ENCODE measurements around the gene TIMELESS.

DNA sequence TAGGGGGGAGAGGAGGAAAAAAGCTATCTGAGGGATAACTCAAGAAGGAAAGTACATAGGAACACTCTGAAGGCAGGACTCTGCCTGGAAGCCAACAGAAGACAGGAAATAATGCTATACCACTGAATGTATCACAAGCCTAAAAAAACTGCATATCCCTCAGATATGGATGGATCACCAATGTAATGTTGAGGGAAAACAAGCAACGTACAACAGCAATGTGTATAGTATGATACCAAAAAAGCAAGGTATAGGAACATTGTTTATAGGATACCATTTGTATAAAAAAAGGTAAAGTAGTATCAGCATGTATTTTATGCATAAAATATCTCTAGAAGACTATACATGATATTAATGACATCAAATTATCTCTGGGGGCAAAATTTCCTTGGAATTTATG lies 35.3 kb upstream of the TIMELESS start:
- TF ChIP-seq, protein P1, sequence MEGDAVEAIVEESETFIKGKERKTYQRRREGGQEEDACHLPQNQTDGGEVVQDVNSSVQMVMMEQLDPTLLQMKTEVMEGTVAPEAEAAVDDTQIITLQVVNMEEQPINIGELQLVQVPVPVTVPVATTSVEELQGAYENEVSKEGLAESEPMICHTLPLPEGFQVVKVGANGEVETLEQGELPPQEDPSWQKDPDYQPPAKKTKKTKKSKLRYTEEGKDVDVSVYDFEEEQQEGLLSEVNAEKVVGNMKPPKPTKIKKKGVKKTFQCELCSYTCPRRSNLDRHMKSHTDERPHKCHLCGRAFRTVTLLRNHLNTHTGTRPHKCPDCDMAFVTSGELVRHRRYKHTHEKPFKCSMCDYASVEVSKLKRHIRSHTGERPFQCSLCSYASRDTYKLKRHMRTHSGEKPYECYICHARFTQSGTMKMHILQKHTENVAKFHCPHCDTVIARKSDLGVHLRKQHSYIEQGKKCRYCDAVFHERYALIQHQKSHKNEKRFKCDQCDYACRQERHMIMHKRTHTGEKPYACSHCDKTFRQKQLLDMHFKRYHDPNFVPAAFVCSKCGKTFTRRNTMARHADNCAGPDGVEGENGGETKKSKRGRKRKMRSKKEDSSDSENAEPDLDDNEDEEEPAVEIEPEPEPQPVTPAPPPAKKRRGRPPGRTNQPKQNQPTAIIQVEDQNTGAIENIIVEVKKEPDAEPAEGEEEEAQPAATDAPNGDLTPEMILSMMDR (conservative IDR thresholded peaks at IDR 0.05; ENCODE audit: low read depth in 2 of 2): no peak
- TF ChIP-seq POLR2AphosphoS5 (IDR thresholded peaks at IDR 0.05; ENCODE audit: low read depth) (no peak), NANOG (IDR thresholded peaks at IDR 0.05; ENCODE audit: borderline replicate concordance) (no peak)
- TF ChIP-seq, protein P2, sequence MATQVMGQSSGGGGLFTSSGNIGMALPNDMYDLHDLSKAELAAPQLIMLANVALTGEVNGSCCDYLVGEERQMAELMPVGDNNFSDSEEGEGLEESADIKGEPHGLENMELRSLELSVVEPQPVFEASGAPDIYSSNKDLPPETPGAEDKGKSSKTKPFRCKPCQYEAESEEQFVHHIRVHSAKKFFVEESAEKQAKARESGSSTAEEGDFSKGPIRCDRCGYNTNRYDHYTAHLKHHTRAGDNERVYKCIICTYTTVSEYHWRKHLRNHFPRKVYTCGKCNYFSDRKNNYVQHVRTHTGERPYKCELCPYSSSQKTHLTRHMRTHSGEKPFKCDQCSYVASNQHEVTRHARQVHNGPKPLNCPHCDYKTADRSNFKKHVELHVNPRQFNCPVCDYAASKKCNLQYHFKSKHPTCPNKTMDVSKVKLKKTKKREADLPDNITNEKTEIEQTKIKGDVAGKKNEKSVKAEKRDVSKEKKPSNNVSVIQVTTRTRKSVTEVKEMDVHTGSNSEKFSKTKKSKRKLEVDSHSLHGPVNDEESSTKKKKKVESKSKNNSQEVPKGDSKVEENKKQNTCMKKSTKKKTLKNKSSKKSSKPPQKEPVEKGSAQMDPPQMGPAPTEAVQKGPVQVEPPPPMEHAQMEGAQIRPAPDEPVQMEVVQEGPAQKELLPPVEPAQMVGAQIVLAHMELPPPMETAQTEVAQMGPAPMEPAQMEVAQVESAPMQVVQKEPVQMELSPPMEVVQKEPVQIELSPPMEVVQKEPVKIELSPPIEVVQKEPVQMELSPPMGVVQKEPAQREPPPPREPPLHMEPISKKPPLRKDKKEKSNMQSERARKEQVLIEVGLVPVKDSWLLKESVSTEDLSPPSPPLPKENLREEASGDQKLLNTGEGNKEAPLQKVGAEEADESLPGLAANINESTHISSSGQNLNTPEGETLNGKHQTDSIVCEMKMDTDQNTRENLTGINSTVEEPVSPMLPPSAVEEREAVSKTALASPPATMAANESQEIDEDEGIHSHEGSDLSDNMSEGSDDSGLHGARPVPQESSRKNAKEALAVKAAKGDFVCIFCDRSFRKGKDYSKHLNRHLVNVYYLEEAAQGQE (IDR thresholded peaks at IDR 0.05; ENCODE audit: unreplicated experiment): no peak

Data from GM23338 (cell line).